GM18519 (cell line): ENCODE measurements around the gene ELMO3.

Experiments used
- ATAC-seq: cut with Tn5 transposase; IDR thresholded peaks from one replicate; pipeline ENCODE4 v1.9.1; 2021; ENCODE audit warnings: mild to moderate bottlenecking, moderate library complexity; ENCODE audit not compliant: unreplicated experiment, low FRiP score

Gene ELMO3

GRCh38 chr16:67195676-67196075 lies 3.3 kb upstream of the ELMO3 start:
- no peak for ATAC-seq

GRCh38 chr16:67196881-67197280 lies 2.0 kb upstream of the ELMO3 start:
- no peak for ATAC-seq

GRCh38 chr16:67197704-67198103 lies 1.2 kb upstream of the ELMO3 start:
- no peak for ATAC-seq

GRCh38 chr16:67198238-67198734 lies 645 bp upstream of the ELMO3 start:
- no peak for ATAC-seq

DNA sequence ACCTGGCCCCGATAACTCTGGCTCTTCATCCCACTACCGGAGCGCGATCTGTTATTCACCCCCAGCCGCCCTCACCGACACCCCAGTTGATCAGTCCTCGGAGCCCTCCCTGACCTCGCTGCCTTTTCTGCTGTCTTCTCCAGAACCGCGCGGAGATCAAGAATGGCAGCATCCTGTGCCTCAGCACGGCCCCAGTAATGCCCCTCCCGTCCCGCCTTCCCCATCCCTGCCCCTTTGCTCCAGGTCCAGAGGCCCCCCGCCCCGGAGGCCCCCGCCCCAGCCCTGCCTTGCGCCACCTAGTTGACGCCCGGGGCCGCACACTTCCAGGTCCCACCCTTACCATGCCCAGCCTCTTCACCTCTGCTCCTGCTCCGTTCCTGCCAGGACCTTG lies 872 bp downstream of the ELMO3 start:
- no peak for ATAC-seq

DNA sequence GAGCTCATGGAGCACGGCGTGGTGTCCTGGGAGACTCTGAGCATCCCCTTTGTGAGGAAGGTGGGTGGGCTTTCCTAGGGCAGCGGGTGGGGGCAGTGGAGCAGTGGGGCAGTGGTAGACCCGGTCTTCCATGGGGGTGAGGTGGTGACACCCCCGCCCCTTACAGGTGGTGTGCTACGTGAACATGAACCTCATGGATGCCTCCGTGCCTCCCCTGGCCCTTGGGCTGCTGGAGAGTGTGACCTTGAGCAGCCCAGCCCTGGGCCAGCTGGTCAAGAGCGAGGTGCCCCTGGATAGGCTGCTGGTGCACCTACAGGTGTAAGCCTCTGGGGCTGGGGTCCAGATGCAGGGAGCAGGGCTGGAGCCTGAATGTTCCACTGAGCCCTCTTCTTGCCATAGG lies 1.6 kb downstream of the ELMO3 start:
- no peak for ATAC-seq

- no peak for ATAC-seq
Observed at GRCh38 chr16:67201411-67202345, 2.7 kb downstream of the ELMO3 start.

GRCh38 chr16:67202426-67202825 lies 3.5 kb downstream of the ELMO3 start:
- ATAC-seq: no peak

GRCh38 chr16:67202956-67203493 lies 4.1 kb downstream of the ELMO3 start:
- ATAC-seq: no peak

- ATAC-seq: no peak
Observed at GRCh38 chr16:67204076-67204475, 5.1 kb downstream of the ELMO3 start.

DNA sequence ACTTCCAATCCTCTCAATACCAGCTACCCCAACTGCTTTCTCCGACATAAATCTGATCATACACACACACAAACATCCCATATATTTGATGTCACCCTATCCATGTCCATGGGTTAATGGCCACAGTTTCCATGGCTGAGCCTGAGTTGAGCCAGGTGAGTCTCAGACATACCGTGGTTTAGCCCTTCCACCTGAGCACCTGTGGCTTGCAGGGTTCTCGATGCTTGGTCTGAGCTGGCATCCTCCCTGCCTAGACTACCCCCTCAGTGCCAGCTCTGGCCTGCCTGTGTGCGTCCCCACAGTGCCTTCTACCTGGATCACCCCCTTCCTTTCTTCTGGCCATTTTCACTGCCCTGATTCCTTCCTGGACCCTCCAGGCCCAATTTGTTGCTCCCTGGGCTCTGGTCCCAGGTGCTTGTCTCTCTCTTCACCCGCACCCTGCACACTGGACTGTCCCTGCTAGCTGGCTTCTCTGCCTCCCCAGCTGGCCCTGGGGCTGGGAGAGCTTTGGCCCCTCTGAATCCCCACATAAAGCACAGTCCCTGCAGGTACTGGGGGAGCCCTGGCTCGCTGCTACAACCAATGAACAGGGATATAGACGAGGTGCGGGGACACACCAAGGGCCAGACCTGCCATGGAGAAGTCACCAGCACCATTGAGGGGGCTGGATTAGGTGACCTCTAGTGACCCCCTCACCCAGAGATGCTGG lies 7.4 kb downstream of the ELMO3 start:
- no peak for ATAC-seq

DNA sequence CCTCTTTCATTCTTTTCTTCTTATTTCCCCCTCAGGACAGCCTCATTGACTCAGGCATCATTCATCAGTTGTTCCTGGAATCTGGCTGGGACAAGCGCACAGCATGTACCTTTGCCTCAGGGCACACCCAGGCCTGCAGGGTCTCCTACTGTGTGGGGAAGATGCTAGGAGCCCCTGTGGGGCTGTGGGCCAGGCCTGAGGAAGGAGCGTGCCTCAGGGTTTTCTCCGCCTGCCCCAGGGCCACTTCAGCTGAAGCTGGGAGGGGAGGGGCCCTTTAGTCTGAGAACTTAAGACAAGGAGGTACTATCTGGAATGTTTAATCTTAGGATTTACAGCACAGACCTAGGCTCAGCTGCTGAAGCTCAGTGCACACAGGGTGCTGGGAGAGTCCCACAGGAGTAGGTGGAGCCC lies 7.9 kb downstream of the ELMO3 start:
- no peak for ATAC-seq

DNA sequence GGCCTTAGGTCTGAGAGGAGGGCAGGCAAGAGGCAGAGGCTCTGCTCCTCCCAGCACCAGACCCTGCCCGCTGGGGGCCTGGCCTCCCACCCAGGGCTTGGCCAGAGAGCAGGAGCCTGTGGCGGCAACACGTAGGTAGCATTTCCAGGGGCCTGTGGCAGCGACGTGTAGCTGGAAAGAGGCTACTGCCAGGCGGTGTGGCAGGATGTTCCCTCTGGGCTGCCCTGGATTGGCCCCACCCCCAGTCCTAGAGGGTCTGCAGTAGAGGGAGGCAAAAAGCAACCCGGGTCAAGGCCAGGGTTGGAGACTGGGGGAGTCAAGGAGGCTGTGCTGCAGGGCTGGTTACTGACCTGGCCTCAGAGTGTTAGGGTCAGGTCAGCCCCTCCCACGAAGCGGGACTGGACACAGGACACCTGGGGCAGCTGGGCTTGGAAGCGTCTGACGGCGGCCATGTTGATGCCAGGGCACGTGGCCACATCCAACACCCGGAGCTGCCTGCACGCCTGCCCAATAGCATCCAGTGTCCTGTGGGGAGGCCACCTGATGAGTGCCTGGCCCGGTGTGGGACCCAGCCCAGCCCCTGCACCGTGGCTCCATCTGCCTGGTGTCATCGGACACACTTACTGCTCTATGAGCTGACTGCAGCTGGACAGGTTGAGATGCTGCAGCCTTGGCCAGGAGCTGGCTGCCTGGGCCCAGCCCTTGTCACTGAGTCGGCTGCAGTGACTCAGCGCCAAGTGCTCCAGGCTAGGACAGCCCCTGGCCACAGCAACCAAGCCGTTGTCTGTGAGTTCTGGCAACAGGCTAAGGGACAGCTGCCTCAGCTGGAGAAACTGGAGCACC lies 8.5 kb downstream of the ELMO3 start:
- no peak for ATAC-seq

- no peak for ATAC-seq
Observed at GRCh38 chr16:67208154-67208896, 9.4 kb downstream of the ELMO3 start.

DNA sequence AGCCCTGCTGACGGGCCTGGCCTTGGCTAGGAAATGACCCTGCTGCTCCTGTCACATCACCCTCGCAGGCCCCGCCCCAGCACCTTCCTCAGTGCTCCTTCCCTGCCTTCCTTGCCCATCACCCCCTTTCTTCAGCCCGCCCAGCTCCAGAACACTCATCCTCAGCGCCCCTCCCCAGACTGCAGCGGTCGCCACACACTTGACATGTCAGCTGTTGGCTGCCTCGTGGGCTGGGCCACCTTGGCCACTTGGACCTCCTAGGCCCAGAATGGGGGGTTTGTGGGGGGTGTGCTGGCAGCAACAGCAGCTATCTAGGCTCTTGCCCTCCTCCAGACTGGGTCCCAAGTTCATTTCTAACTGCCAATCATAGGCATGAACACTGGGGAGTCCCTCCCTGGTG lies 10.6 kb downstream of the ELMO3 start:
- ATAC-seq: no peak

- ATAC-seq: no peak
Observed at GRCh38 chr16:67210069-67210937, 11.4 kb downstream of the ELMO3 start.

- ATAC-seq: no peak
Observed at GRCh38 chr16:67211674-67212073, 12.7 kb downstream of the ELMO3 start.

- no peak for ATAC-seq
Observed at GRCh38 chr16:67212766-67213165, 13.8 kb downstream of the ELMO3 start.
